GM21786 (cell line): Measurements from ENCODE around the gene HMGXB3.
"Not testable (repeated sequence)": the region's sequence is repeated elsewhere in the genome, so short reads cannot be mapped to it uniquely, and the experiment has no call there.

ENCODE experiments used
- ATAC-seq: cut with Tn5 transposase; IDR thresholded peaks from one replicate; pipeline ENCODE4 v1.9.1; 2021; ENCODE audit not compliant: unreplicated experiment

Gene HMGXB3

GRCh38 chr5:150017226-150018005 lies 16.9 kb downstream of the HMGXB3 start:
- no peak for ATAC-seq

- ATAC-seq: no peak
These were observed 19.7 kb downstream of the HMGXB3 start for GRCh38 chr5:150020249-150020648.

- no peak for ATAC-seq
These were observed 21.1 kb downstream of the HMGXB3 start for GRCh38 chr5:150021491-150022157.

GRCh38 chr5:150022158-150022531 lies 21.6 kb downstream of the HMGXB3 start:
- ATAC-seq: no peak

GRCh38 chr5:150022681-150023080 lies 22.1 kb downstream of the HMGXB3 start:
- ATAC-seq: no peak

- no peak for ATAC-seq
These were observed 22.6 kb downstream of the HMGXB3 start for GRCh38 chr5:150023136-150023535.

GRCh38 chr5:150024346-150024984 lies 23.9 kb downstream of the HMGXB3 start:
- no peak for ATAC-seq

- no peak for ATAC-seq
These were observed 26.2 kb downstream of the HMGXB3 start for GRCh38 chr5:150026682-150027172.

- not testable (repeated sequence) for ATAC-seq
These were observed 27.5 kb downstream of the HMGXB3 start for GRCh38 chr5:150028047-150028446.

GRCh38 chr5:150033334-150033733 lies 32.8 kb downstream of the HMGXB3 start:
- ATAC-seq: no peak

- no peak for ATAC-seq
These were observed 34.1 kb downstream of the HMGXB3 start for GRCh38 chr5:150034662-150035061.

GRCh38 chr5:150035139-150035895 lies 34.8 kb downstream of the HMGXB3 start:
- peak; percentile 98 for ATAC-seq

GRCh38 chr5:150036513-150036912 lies 36.0 kb downstream of the HMGXB3 start:
- ATAC-seq: no peak

GRCh38 chr5:150038547-150038946 lies 38.0 kb downstream of the HMGXB3 start:
- no peak for ATAC-seq

GRCh38 chr5:150042459-150042858 lies 41.9 kb downstream of the HMGXB3 start:
- ATAC-seq: no peak

GRCh38 chr5:150043657-150044328 lies 43.3 kb downstream of the HMGXB3 start:
- no peak for ATAC-seq

- ATAC-seq: no peak
These were observed 43.8 kb downstream of the HMGXB3 start for GRCh38 chr5:150044329-150044681.

- ATAC-seq: no peak
These were observed 44.2 kb downstream of the HMGXB3 start for GRCh38 chr5:150044712-150045111.

- ATAC-seq: no peak
These were observed 45.0 kb downstream of the HMGXB3 start for GRCh38 chr5:150045549-150045948.

GRCh38 chr5:150046031-150046430 lies 45.5 kb downstream of the HMGXB3 start:
- no peak for ATAC-seq
